ENCODE measurements around the gene ERC1. TPM values are rescaled to one million over a fixed set of nuclear protein-coding genes. Genes with fewer than 3 reads are reported as not detected.
"Not testable (repeated sequence)": the region's sequence is repeated elsewhere in the genome, so short reads cannot be mapped to it uniquely, and the experiment has no call there.

Gene ERC1
- total RNA-seq, 4 donors from 2014 or later = 46.1 to 83.2 (median 63.8) TPM

DNA sequence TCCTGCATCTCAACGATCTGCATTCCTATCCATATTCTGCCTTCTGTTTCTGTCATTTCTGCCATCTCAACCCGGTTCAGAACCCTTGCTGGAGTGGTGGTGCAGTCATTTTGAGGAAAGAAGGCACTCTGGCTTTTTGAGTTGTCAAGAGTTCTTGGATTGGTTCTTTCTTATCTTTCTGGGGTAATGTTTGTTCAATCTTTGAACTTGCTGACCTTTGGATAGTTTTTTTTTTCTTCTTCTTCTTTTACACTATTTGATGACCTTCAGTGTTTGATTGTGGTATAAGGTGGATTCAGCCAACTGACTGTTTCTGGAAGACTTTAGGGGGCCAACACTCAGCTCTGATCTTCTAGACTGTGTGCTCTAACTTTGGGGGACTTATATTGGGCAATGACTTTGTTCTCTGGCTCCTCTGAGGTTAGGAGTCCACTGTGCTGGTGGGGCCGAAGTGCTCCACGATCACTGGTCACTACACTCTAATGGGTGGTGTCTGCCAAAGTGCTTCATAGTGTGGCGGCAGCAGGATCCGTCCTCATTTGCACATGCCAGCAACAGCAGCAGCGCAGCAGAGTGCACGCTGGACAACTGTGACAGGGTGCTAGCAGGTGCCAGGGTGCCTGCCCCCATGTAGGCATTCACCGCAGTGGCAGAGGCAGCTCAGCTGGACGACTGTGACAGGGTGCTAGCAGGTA lies 347.6 kb downstream of the ERC1 start:
- ATAC-seq (ENCODE audit: low FRiP score) (no peak), DNase-seq (ENCODE audit: low spot score) (no peak)

DNA sequence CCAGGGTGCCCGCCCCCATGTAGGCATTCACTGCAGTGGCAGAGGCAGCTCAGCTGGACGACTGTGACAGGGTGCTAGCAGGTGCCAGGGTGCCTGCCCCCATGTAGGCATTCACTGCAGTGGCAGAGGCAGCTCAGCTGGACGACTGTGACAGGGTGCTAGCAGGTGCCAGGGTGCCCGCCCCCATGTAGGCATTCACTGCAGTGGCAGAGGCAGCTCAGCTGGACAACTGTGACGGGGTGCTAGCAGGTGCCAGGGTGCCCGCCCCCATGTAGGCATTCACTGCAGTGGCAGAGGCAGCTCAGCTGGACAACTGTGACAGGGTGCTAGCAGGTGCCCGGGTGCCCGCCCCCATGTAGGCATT lies 348.1 kb downstream of the ERC1 start:
- ATAC-seq (ENCODE audit: low FRiP score); DNase-seq (ENCODE audit: low spot score): not testable (repeated sequence)

More for the DNA sequence above, 347.6 kb downstream of the ERC1 start:
- TF ChIP-seq, protein P1, sequence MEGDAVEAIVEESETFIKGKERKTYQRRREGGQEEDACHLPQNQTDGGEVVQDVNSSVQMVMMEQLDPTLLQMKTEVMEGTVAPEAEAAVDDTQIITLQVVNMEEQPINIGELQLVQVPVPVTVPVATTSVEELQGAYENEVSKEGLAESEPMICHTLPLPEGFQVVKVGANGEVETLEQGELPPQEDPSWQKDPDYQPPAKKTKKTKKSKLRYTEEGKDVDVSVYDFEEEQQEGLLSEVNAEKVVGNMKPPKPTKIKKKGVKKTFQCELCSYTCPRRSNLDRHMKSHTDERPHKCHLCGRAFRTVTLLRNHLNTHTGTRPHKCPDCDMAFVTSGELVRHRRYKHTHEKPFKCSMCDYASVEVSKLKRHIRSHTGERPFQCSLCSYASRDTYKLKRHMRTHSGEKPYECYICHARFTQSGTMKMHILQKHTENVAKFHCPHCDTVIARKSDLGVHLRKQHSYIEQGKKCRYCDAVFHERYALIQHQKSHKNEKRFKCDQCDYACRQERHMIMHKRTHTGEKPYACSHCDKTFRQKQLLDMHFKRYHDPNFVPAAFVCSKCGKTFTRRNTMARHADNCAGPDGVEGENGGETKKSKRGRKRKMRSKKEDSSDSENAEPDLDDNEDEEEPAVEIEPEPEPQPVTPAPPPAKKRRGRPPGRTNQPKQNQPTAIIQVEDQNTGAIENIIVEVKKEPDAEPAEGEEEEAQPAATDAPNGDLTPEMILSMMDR (IDR thresholded peaks at IDR 0.05) = no peak

DNA sequence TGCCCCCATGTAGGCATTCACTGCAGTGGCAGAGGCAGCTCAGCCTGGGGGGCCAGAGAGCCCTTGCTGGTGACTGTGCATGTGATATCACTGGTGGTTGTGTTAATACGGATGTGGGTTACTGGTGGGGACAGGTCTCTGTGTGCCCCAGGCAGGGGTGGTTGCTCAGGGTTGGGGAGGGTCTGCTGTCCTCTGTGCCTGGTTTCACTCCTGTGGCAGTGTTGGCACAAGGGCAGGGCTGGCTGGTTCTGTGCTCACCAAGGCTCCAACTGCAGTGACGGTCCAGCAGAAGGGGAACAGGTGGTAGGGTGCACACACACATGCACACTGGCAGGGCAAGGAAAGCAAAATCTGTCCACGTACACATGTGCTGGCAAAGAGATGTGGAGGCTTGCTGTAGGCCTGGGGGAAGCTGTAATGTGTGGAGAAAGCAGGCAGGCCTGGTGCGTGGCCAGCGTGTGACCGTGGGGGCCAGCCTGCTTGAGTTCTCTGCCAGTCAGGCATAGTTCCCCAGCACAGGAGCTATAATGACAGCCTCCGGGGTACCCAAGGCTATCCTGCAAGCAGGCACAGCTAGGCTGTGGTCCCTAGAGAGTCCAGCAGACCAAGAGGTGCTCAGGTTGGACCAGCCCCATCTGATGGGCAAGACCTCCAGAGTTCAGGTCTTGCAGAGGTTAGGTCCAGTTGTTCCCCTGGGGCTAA lies 348.7 kb downstream of the ERC1 start:
- no peak for ATAC-seq (ENCODE audit: low FRiP score)

DNA sequence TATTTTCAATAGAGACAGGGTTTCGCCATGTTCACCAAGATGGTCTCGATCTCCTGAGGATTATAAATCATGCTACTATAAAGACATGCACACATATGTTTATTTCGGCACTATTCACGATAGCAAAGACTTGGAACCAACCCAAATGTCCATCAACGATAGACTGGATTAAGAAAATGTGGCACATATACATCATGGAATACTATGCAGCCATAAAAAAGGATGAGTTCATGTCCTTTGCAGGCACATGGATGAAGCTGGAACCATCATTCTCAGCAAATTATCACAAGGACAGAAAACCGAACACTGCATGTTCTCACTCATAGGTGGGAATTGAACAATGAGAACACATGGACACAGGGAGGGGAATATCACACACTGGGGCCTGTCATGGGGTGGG lies 350.2 kb downstream of the ERC1 start:
- ATAC-seq (ENCODE audit: low FRiP score) = not testable (repeated sequence)

More for the DNA sequence above, 348.7 kb downstream of the ERC1 start:
- no peak for DNase-seq (ENCODE audit: low spot score)
- TF ChIP-seq, protein P1 (IDR thresholded peaks at IDR 0.05) = no peak

DNA sequence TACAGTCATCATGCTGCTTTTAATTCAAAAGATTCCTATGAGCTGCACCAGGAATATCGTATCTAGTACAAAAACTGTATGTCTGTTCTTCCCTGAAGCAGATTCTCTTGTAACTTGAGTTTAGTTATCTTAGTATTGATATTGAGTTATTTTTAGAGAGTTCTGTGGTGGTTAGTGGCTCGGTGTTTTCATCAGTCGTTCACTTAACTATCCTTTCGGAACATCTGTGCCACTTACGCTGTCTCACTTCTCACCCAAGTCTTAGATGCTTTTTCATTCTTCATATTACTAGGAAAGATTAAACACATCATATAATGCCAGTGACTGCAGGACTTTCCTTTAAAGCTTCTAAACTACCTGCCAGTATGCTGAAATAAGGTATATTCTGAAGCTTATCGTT lies 352.4 kb downstream of the ERC1 start:
- DNase-seq (ENCODE audit: low spot score) (no peak), ATAC-seq (ENCODE audit: low FRiP score) (no peak)
- TF ChIP-seq, protein P1 (IDR thresholded peaks at IDR 0.05) = no peak

More for the DNA sequence above, 350.2 kb downstream of the ERC1 start:
- not testable (repeated sequence) for DNase-seq (ENCODE audit: low spot score)

DNA sequence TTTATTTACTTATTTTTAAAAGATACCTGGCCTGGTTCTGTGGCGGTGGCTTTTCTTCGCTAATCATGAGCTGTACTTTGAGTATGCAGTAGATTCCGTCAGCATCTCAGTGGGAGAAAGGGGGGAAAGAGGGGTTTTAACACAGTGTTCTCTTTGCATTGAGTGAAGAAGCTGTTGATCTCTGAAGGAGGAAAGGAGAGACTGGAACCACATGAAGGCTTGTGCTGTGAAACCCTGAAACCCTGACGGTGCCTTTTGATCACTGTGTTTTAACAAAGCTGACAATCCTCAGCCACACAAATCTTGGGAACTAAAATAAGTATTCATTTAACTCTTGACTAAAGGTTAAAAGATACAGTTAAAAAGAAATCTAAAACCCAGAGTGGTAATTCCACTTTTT lies 353.2 kb downstream of the ERC1 start:
- no peak for ATAC-seq (ENCODE audit: low FRiP score)

DNA sequence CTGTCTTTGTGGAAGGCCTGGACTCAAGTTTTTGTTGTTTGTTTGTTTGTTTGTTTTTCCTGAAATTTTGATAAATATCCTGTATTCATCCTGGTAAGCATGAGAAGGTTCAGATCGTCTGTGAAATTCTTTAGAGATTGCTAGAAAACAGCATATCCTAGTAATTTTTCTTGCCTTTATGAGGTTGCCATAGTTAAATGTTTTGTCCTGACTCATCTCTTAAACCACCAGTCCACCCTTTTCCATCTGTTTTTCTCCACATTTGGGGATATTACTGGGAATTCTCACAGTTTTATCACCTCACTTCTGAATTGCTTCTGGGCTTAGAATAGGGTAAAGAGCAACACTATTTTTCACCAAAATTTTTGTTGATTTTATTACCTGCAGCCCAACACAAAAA lies 355.1 kb downstream of the ERC1 start:
- DNase-seq (ENCODE audit: low spot score) (no peak), ATAC-seq (ENCODE audit: low FRiP score) (no peak)
- TF ChIP-seq, protein P1 (IDR thresholded peaks at IDR 0.05) = no peak

More for the DNA sequence above, 353.2 kb downstream of the ERC1 start:
- DNase-seq (ENCODE audit: low spot score) = no peak
- TF ChIP-seq, protein P1 (IDR thresholded peaks at IDR 0.05) = no peak

DNA sequence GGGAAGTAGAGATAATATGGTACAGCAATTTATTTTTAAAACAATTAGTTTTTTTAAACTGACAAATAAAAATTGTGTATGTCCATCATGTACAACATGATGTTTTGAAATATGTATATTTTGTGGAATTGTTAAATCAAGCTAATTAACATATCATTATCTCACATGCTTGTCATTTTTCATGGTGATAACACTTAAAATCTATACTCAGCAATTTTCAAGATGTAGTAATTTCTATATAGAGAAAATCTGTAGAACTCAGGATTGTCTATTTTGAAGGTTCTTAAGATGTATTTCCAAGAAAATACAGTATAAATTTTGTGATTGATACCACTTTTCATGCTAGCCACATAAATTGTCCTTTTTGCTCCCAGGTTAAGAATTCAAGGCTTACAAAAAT lies 356.3 kb downstream of the ERC1 start:
- no peak for DNase-seq (ENCODE audit: low spot score)
- TF ChIP-seq, protein P1 (IDR thresholded peaks at IDR 0.05) = no peak
- no peak for ATAC-seq (ENCODE audit: low FRiP score)

Data from omental fat pad (tissue), 4 donors.